ENCODE results near the gene CFP. TPM values are rescaled to one million over a fixed set of nuclear protein-coding genes. Genes with fewer than 3 reads are reported as not detected.

The CFP gene
- total RNA-seq, 1 donor from 2014 or later, result 0.51 TPM

DNA sequence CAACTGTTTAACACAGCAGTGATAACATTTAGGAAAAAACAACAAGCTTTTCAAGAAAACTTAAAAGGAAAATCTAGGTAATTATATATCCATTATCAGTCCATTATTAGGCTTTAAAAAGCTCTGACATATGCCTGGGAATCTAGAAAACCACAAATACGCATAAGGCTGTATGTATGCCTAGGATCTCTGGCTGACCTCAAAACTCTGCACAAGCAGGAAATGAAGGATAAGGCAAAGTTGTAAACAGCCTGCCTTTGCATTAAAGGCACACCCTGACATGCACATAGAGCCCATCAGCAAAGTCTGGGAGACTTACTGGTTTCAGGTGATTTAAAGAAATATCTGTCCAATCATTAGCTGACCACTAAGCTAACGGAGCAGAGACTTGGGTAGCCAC lies 33.5 kb downstream of the CFP start:
- no peak overlapping the region for H3K27ac Mint-ChIP-seq

DNA sequence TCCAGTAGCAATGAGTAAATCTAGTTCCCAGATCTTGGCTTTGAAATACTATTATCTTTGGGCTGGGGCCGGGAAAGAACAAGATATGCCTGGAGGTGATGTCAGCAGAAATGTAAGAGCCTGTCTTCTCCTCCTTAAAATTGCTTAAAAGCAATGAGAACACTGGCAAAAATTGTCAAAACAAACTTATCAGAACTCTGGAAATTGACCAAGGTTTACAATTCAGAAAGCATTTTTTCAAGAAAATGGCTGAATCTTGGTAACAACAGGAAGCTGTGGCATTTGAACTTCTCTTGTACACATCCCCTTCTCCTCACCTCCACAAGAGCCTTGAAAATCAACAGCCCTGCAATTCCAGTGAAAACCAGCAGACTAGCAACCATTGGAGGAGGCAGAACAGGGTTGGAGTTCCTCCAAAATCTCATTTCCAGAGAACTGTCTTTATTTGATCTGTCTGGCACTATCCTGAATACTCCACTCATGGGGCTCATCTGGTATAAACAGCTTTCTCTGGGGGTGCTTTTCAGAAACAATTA lies 33.9 kb downstream of the CFP start:
- Mint-ChIP-seq H3K4me1 (ENCODE audit: unreplicated experiment) (no peaks in the 10 kb centered on the region), H3K9me3 (peaks cover 11% of the 10 kb centered on the region), H3K27ac (no peak overlapping the region), H3K36me3 (no peaks in the 10 kb centered on the region), H3K4me3 (no peak overlapping the region), H3K27me3 (no peaks in the 10 kb centered on the region)
- no peak for DNase-seq (ENCODE audit: extremely low spot score, unreplicated experiment)
- TF ChIP-seq, protein P1, sequence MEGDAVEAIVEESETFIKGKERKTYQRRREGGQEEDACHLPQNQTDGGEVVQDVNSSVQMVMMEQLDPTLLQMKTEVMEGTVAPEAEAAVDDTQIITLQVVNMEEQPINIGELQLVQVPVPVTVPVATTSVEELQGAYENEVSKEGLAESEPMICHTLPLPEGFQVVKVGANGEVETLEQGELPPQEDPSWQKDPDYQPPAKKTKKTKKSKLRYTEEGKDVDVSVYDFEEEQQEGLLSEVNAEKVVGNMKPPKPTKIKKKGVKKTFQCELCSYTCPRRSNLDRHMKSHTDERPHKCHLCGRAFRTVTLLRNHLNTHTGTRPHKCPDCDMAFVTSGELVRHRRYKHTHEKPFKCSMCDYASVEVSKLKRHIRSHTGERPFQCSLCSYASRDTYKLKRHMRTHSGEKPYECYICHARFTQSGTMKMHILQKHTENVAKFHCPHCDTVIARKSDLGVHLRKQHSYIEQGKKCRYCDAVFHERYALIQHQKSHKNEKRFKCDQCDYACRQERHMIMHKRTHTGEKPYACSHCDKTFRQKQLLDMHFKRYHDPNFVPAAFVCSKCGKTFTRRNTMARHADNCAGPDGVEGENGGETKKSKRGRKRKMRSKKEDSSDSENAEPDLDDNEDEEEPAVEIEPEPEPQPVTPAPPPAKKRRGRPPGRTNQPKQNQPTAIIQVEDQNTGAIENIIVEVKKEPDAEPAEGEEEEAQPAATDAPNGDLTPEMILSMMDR (conservative IDR thresholded peaks at IDR 0.05), result no peak

More for the DNA sequence above, 33.5 kb downstream of the CFP start:
- TF ChIP-seq, protein P1 (conservative IDR thresholded peaks at IDR 0.05), result no peak
- Mint-ChIP-seq H3K4me3 (no peak overlapping the region), H3K4me1 (ENCODE audit: unreplicated experiment) (no peaks in the 10 kb centered on the region), H3K36me3 (no peaks in the 10 kb centered on the region), H3K9me3 (peaks cover 11% of the 10 kb centered on the region), H3K27me3 (no peaks in the 10 kb centered on the region)
- DNase-seq (ENCODE audit: extremely low spot score, unreplicated experiment), result no peak

DNA sequence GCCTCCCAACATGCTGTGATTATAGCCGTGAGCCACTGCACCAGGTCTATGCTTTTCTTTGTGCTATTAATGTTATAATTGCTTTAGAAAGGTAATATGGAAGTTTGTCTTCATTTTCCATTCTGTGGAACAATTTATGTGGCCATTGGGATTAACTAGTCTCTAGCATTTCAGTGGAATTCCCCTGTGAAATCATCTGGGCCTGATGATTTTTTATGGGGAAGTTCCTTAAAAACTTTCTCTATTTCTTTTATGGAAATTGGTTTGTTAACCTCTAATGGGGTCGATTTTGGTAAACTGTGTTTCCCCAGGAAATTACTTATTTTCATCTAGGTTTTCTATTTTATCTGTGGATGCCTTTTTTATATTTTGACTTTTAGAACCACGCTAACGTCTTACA lies 36.2 kb downstream of the CFP start:
- no peaks in the 10 kb centered on the region for H3K4me1 Mint-ChIP-seq (ENCODE audit: unreplicated experiment)
- no peak overlapping the region for H3K27ac Mint-ChIP-seq
- peaks cover 11% of the 10 kb centered on the region for H3K9me3 Mint-ChIP-seq
- no peaks in the 10 kb centered on the region for H3K27me3 Mint-ChIP-seq
- H3K4me3 Mint-ChIP-seq, result no peak overlapping the region
- no peak for DNase-seq (ENCODE audit: extremely low spot score, unreplicated experiment)
- TF ChIP-seq, protein P1 (conservative IDR thresholded peaks at IDR 0.05), result no peak
- no peaks in the 10 kb centered on the region for H3K36me3 Mint-ChIP-seq

DNA sequence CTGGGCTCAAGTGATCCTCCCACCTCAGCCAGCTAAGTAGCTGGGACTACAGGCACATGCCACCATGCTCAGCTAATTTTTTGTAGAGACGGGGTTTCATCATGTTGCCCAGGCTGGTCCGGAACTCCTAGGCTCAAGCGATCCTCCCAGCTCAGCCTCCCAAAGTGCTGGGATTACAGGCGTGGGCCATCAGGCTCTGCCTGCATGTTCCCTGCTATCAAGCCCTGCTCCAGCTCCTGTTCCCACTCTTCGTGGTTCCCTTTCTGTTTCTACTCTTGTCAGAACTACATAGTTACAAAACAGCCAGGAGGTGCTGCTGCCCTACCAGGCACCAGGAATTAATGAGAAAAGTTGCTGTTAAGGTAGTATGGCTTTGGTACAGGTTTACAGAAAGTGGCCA lies 38.7 kb downstream of the CFP start:
- H3K27me3 Mint-ChIP-seq, result no peaks in the 10 kb centered on the region
- no peaks in the 10 kb centered on the region for H3K36me3 Mint-ChIP-seq
- H3K9me3 Mint-ChIP-seq, result peaks cover under 1% of the 10 kb centered on the region
- TF ChIP-seq, protein P1 (conservative IDR thresholded peaks at IDR 0.05), result no peak
- no peak for DNase-seq (ENCODE audit: extremely low spot score, unreplicated experiment)
- no peak overlapping the region for H3K27ac Mint-ChIP-seq
- H3K4me1 Mint-ChIP-seq (ENCODE audit: unreplicated experiment), result no peaks in the 10 kb centered on the region
- no peak overlapping the region for H3K4me3 Mint-ChIP-seq

DNA sequence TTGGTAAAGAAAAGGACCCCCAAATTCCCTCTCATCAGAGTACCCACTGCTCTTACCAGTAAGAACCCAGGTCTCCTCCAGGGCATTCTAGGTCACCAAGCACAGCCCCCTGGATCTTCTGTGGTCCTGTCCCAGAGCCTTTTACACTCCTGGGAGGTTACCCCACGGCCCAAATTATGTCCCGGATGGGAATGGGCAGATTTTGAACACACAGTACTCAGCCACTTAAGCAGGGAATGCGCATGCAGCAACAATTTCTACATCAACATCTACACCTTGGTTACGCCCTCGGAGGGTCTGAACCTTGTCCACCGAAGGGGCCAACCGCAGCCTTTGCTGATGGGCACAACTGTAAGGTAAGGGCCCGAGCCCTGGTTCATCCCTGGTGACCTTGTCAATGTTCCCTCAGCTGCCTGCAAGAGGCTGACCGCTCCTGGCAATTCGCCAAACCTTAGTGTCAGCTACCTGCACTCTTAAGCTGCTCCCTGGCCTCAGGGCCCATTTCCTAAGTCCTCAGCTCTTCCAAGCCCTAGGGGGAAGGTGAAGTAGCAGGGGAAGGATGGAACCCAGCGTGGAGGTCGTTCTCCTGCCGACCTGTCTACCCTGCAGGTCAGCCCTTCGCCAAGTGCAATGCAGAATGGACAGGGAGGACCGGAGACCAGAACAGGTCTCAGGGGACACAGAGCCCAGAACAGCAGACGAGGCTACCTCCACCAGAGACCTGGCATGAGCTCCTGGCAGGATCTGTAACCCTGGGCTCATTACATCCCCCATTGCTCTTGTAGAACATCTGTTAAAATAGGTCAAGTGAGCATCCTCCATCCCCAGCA lies 41.6 kb downstream of the CFP start:
- TF ChIP-seq, protein P1 (conservative IDR thresholded peaks at IDR 0.05), result no peak
- DNase-seq (ENCODE audit: extremely low spot score, unreplicated experiment), result no peak
- Mint-ChIP-seq H3K27me3 (no peaks in the 10 kb centered on the region), H3K27ac (no peak overlapping the region), H3K9me3 (no peaks in the 10 kb centered on the region), H3K36me3 (peaks cover 5% of the 10 kb centered on the region), H3K4me3 (no peak overlapping the region), H3K4me1 (ENCODE audit: unreplicated experiment) (no peaks in the 10 kb centered on the region)

All from type B pancreatic cell (in vitro differentiated cells).